CD4-positive, alpha-beta T cell (primary cell): Measurements from ENCODE around the gene TBPL2. TPM values are rescaled to one million over a fixed set of nuclear protein-coding genes. Genes with fewer than 3 reads are reported as not detected.
"Not testable (repeated sequence)": the region's sequence is repeated elsewhere in the genome, so short reads cannot be mapped to it uniquely, and the experiment has no call there.

Experiments
- ATAC-seq: fragments of 200-7000 bp; cut with Tn5 transposase; one replicate; pipeline ENCODE4 v1.10.0; 2022; ENCODE audit warnings: mild to moderate bottlenecking; ENCODE audit not compliant: poor library complexity
- CTCF ChIA-PET: fragments of 350-600 bp; sonication (Branson Sonifier 250); formaldehyde crosslinking; loops from one replicate; lab custom pipeline; 2021; ENCODE audit warnings: antibody characterized with exemption, inconsistent platforms; lab: Charles Lee
- POLR2A ChIA-PET: fragments of 350-600 bp; sonication (Branson Sonifier 250); formaldehyde crosslinking; loops from one replicate; lab custom pipeline; 2021; ENCODE audit warnings: antibody characterized with exemption, inconsistent platforms; lab: Charles Lee
- DNase-seq, 14 experiments: peaks; one replicate each; pipeline ENCODE4 v3.0.0-alpha.2; 2013 to 2020; ENCODE audit warnings: mixed read lengths in 2 of 14
- H3K27ac ChIP-seq, 2 donors: one replicate each; pipeline versions ENCODE4 v1.5.1 to v1.7.0; 2013; ENCODE audit warnings: low read length in 2 of 2, low read depth in 1 of 2, mild to moderate bottlenecking in 1 of 2
- H3K27me3 ChIP-seq, 2 experiments: 1 replicate in 1 of 2; 2 replicates in 1 of 2; pipeline versions ENCODE4 v1.6.1 to v1.7.0; 2013; ENCODE audit warnings: low read length in 2 of 2, control low read depth in 1 of 2, mild to moderate bottlenecking in 1 of 2, moderate library complexity in 1 of 2; ENCODE audit not compliant: insufficient read depth in 2 of 2, control insufficient read depth in 1 of 2
- H3K36me3 ChIP-seq: one replicate; pipeline ENCODE4 v1.6.1; 2013; ENCODE audit warnings: low read length, control low read depth; ENCODE audit not compliant: insufficient read depth
- H3K4me1 ChIP-seq: one replicate; pipeline ENCODE4 v1.6.1; 2013; ENCODE audit warnings: low read length, control low read depth; ENCODE audit not compliant: insufficient read depth
- H3K4me3 ChIP-seq: one replicate; pipeline ENCODE4 v1.5.1; 2013; ENCODE audit warnings: mild to moderate bottlenecking, low read length, moderate library complexity
- H3K9me3 ChIP-seq, 2 experiments: 1 replicate in 1 of 2; 2 replicates in 1 of 2; pipeline versions ENCODE4 v1.6.1 to v1.7.0; 2013; ENCODE audit warnings: low read length in 2 of 2, mild to moderate bottlenecking in 2 of 2, control low read depth in 1 of 2, moderate library complexity in 1 of 2; ENCODE audit not compliant: control insufficient read depth in 1 of 2, insufficient read depth in 1 of 2
- H3K27ac Mint-ChIP-seq: one replicate; pipeline ENCODE4 v1.8.0; 2020; ENCODE audit warnings: mixed read lengths
- H3K27me3 Mint-ChIP-seq: one replicate; pipeline ENCODE4 v1.8.0; 2021; ENCODE audit warnings: mixed read lengths
- H3K36me3 Mint-ChIP-seq: one replicate; pipeline ENCODE4 v1.8.0; 2021; ENCODE audit warnings: low read depth, mixed read lengths
- H3K4me1 Mint-ChIP-seq: one replicate; pipeline ENCODE4 v1.8.0; 2021; ENCODE audit warnings: low read depth, mixed read lengths
- H3K4me3 Mint-ChIP-seq: one replicate; pipeline ENCODE4 v1.8.0; 2020; ENCODE audit warnings: mild to moderate bottlenecking, mixed read lengths
- H3K9me3 Mint-ChIP-seq: one replicate; pipeline ENCODE4 v1.8.0; 2020; ENCODE audit warnings: mixed read lengths
- CTCF ChIP-seq: fragments of 200-600 bp; IDR thresholded peaks from one replicate; pipeline ENCODE4 v1.8.0; 2022; ENCODE audit warnings: antibody characterized with exemption, mild to moderate bottlenecking
- intact Hi-C, 2 experiments: fragments of 100-400 bp; cut with DNase I in 1 of 2; cut with micrococcal nuclease in 1 of 2; formaldehyde crosslinking; loops; one replicate each; pipeline versions ENCODE4 v1.15.1 to v1.9.0; 2023 to 2025; cut with DNase I, micrococcal nuclease
- total RNA-seq, 174 experiments: library from RNA in 2 of 174; stranded (reverse) in 2 of 174; gene quantifications; one replicate each; pipeline ENCODE4 v1.2.3 and lab custom pipeline; 2021 to 2026

TBPL2 gene
- total RNA-seq, 2 experiments from 2014 or later: not detected

GRCh38 chr14:55457496-55457895 is 17.1 kb upstream of the TBPL2 start:
- Histone ChIP-seq H3K4me3 (no peak overlapping the region), H3K4me1 (no peaks in the 10 kb centered on the region), H3K27me3 (no peaks in the 10 kb centered on the region), H3K27ac (no peak overlapping the region), H3K36me3 (no peaks in the 10 kb centered on the region), H3K9me3 (no peaks in the 10 kb centered on the region)
- peaks cover 6% of the 10 kb centered on the region for H3K27me3 Mint-ChIP-seq
- H3K9me3 Mint-ChIP-seq: no peaks in the 10 kb centered on the region
- no peak for ATAC-seq
- H3K27ac Mint-ChIP-seq: no peak overlapping the region
- TF ChIP-seq CTCF: no peak
- ChIA-PET POLR2A (no interaction called here), CTCF (no interaction called here)
- H3K4me1 Mint-ChIP-seq: no peaks in the 10 kb centered on the region
- H3K4me3 Mint-ChIP-seq: no peak overlapping the region
- H3K36me3 Mint-ChIP-seq: no peaks in the 10 kb centered on the region
- no peak for DNase-seq
- intact Hi-C loops: no loop called here

GRCh38 chr14:55456411-55456810 is 16.0 kb upstream of the TBPL2 start:
- H3K27me3 Mint-ChIP-seq, POLR2A ChIA-PET, DNase-seq, ATAC-seq, H3K27ac Mint-ChIP-seq, H3K4me1 Mint-ChIP-seq, H3K27me3 ChIP-seq, CTCF ChIA-PET, H3K9me3 Mint-ChIP-seq, H3K27ac ChIP-seq, H3K36me3 Mint-ChIP-seq, H3K4me3 ChIP-seq, H3K36me3 ChIP-seq, H3K4me3 Mint-ChIP-seq, H3K9me3 ChIP-seq, intact Hi-C loops, H3K4me1 ChIP-seq: not testable (repeated sequence)

GRCh38 chr14:55454264-55455002 is 14.0 kb upstream of the TBPL2 start:
- DNase-seq (peak in 1 of 14 experiments; percentile 29), ATAC-seq (no peak)
- Mint-ChIP-seq H3K27ac (no peak overlapping the region), H3K27me3 (peaks cover 6% of the 10 kb centered on the region), H3K36me3 (no peaks in the 10 kb centered on the region), H3K9me3 (no peaks in the 10 kb centered on the region), H3K4me1 (no peaks in the 10 kb centered on the region), H3K4me3 (no peak overlapping the region)
- Histone ChIP-seq H3K4me3 (no peak overlapping the region), H3K27ac (no peak overlapping the region), H3K36me3 (no peaks in the 10 kb centered on the region), H3K27me3 (no peaks in the 10 kb centered on the region), H3K4me1 (no peaks in the 10 kb centered on the region), H3K9me3 (no peaks in the 10 kb centered on the region)
- ChIA-PET CTCF (no interaction called here), POLR2A (no interaction called here)
- TF ChIP-seq CTCF: no peak
- intact Hi-C loops: no loop called here

GRCh38 chr14:55451950-55452349 is 11.5 kb upstream of the TBPL2 start:
- Histone ChIP-seq H3K36me3 (no peaks in the 10 kb centered on the region), H3K9me3 (no peaks in the 10 kb centered on the region), H3K27ac (no peak overlapping the region), H3K4me3 (no peak overlapping the region), H3K4me1 (no peaks in the 10 kb centered on the region), H3K27me3 (no peaks in the 10 kb centered on the region)
- H3K4me1 Mint-ChIP-seq: no peaks in the 10 kb centered on the region
- intact Hi-C loops: no loop called here
- H3K27me3 Mint-ChIP-seq: peaks cover 6% of the 10 kb centered on the region
- DNase-seq (no peak), ATAC-seq (no peak)
- H3K9me3 Mint-ChIP-seq: no peaks in the 10 kb centered on the region
- no peak for TF ChIP-seq CTCF
- ChIA-PET CTCF (no interaction called here), POLR2A (no interaction called here)
- H3K27ac Mint-ChIP-seq: no peak overlapping the region
- H3K4me3 Mint-ChIP-seq: no peak overlapping the region
- no peaks in the 10 kb centered on the region for H3K36me3 Mint-ChIP-seq
